GM12801 (cell line): Measurements from ENCODE around the gene CRACR2A.

Experiments
- CTCF ChIP-seq: IDR thresholded peaks from one replicate; pipeline ENCODE4 v1.5.1; 2011; ENCODE audit warnings: control low read depth; ENCODE audit not compliant: insufficient read length; ENCODE audit errors: extremely low read depth

CRACR2A gene

GRCh38 chr12:3752741-3753486, at the start of gene CRACR2A:
TSS of gene CRACR2A (minus strand) at chr12:3753109. CDS start at chr12:3696999, 56,110 bp downstream.
- no peak for TF ChIP-seq CTCF

GRCh38 chr12:3797531-3798048, 44.7 kb upstream of the CRACR2A start:
- no peak for TF ChIP-seq CTCF

GRCh38 chr12:3795492-3796133, 42.7 kb upstream of the CRACR2A start:
- no peak for TF ChIP-seq CTCF

GRCh38 chr12:3795066-3795465, 42.2 kb upstream of the CRACR2A start:
- no peak for TF ChIP-seq CTCF

GRCh38 chr12:3792623-3793288, 39.8 kb upstream of the CRACR2A start:
- no peak for TF ChIP-seq CTCF

GRCh38 chr12:3791256-3791874, 38.5 kb upstream of the CRACR2A start:
- TF ChIP-seq CTCF = no peak

- no peak for TF ChIP-seq CTCF
These were observed 37.7 kb upstream of the CRACR2A start for GRCh38 chr12:3790642-3791041.
